Naive thymus-derived CD4-positive, alpha-beta T cell (primary cell): Measurements from ENCODE around the gene NCF4. TPM values are rescaled to one million over a fixed set of nuclear protein-coding genes. Genes with fewer than 3 reads are reported as not detected.
A peak's percentile ranks its signal among the peaks of the same experiment; 100 is the strongest.

ENCODE experiments used
- ATAC-seq: fragments of 150-1000 bp; cut with Tn5 transposase; 2 replicates; pipeline ENCODE4 v1.10.0; 2021; ENCODE audit warnings: mild to moderate bottlenecking, moderate library complexity
- CTCF ChIA-PET: fragments of 350-600 bp; sonication (Branson Sonifier 250); formaldehyde crosslinking; loops from one replicate; lab custom pipeline; 2021; ENCODE audit warnings: antibody characterized with exemption; lab: Charles Lee
- POLR2A ChIA-PET: fragments of 350-600 bp; sonication (Branson Sonifier 250); formaldehyde crosslinking; loops from one replicate; lab custom pipeline; 2021; ENCODE audit warnings: antibody characterized with exemption, inconsistent platforms; lab: Charles Lee
- DNase-seq, 9 donors: peaks; one replicate each; pipeline versions ENCODE4 v3.0.0 to v3.0.0-alpha.2; 2020 to 2022; ENCODE audit warnings: mixed read lengths in 1 of 9
- H3K27ac ChIP-seq: one replicate; pipeline ENCODE4 v1.7.0; 2013; ENCODE audit warnings: mild to moderate bottlenecking, low read depth, low read length, moderate library complexity
- H3K27me3 ChIP-seq, 2 donors: one replicate each; pipeline ENCODE4 v1.7.0; 2013; ENCODE audit warnings: low read length in 2 of 2, mild to moderate bottlenecking in 2 of 2, moderate library complexity in 2 of 2; ENCODE audit not compliant: control insufficient read depth in 2 of 2, insufficient read depth in 2 of 2
- H3K36me3 ChIP-seq, 3 experiments: 1 replicate in 2 of 3; 2 replicates in 1 of 3; pipeline ENCODE4 v1.7.0; 2013; ENCODE audit warnings: low read length in 3 of 3, mild to moderate bottlenecking in 3 of 3, moderate library complexity in 1 of 3; ENCODE audit not compliant: insufficient read depth in 3 of 3, control insufficient read depth in 2 of 3
- H3K4me1 ChIP-seq, 2 donors: one replicate each; pipeline ENCODE4 v1.7.0; 2013; ENCODE audit warnings: low read length in 2 of 2, mild to moderate bottlenecking in 2 of 2, moderate library complexity in 1 of 2; ENCODE audit not compliant: control insufficient read depth in 2 of 2, insufficient read depth in 2 of 2
- H3K4me3 ChIP-seq: 2 replicates; pipeline ENCODE4 v1.7.0; 2013; ENCODE audit warnings: mild to moderate bottlenecking, low read length
- H3K9me3 ChIP-seq, 3 experiments: 1 replicate in 2 of 3; 2 replicates in 1 of 3; pipeline ENCODE4 v1.7.0; 2013; ENCODE audit warnings: low read length in 3 of 3; ENCODE audit not compliant: control insufficient read depth in 2 of 3
- H3K27ac Mint-ChIP-seq, 9 donors: one replicate each; pipeline ENCODE4 v1.8.0; 2020 to 2022; ENCODE audit warnings: mixed read lengths in 9 of 9, mild to moderate bottlenecking in 8 of 9, moderate library complexity in 5 of 9, inconsistent platforms in 2 of 9
- H3K27me3 Mint-ChIP-seq, 5 donors: one replicate each; pipeline ENCODE4 v1.8.0; 2021 to 2022; ENCODE audit warnings: mixed read lengths in 5 of 5, mild to moderate bottlenecking in 1 of 5
- H3K36me3 Mint-ChIP-seq, 5 donors: one replicate each; pipeline ENCODE4 v1.8.0; 2020 to 2022; ENCODE audit warnings: mixed read lengths in 5 of 5, mild to moderate bottlenecking in 3 of 5, inconsistent platforms in 1 of 5
- H3K4me1 Mint-ChIP-seq, 7 donors: one replicate each; pipeline ENCODE4 v1.8.0; 2020 to 2022; ENCODE audit warnings: mixed read lengths in 7 of 7, mild to moderate bottlenecking in 3 of 7, inconsistent platforms in 1 of 7
- H3K4me3 Mint-ChIP-seq, 10 donors: one replicate each; pipeline ENCODE4 v1.8.0; 2020 to 2022; ENCODE audit warnings: mild to moderate bottlenecking in 10 of 10, mixed read lengths in 10 of 10, moderate library complexity in 6 of 10, inconsistent platforms in 2 of 10
- H3K9me3 Mint-ChIP-seq, 11 donors: one replicate each; pipeline ENCODE4 v1.8.0; 2020 to 2022; ENCODE audit warnings: mixed read lengths in 11 of 11, mild to moderate bottlenecking in 4 of 11, inconsistent platforms in 1 of 11, moderate library complexity in 1 of 11
- intact Hi-C, 2 donors: fragments of 100-400 bp; cut with micrococcal nuclease; formaldehyde crosslinking; loops; one replicate each; pipeline ENCODE4 v1.15.1; 2023
- polyA plus RNA-seq, 2 donors: library from polyadenylated mRNA; unstranded; fragments of 300-500 nt; fragmentation: Illumina TruSeq; gene quantifications; one replicate each; pipeline ENCODE4 v1.2.3, GENCODE V29; 2021
- total RNA-seq, 6 experiments: library from RNA in 5 of 6; stranded (reverse) in 5 of 6; gene quantifications; 1 replicate in 5 of 6; 2 replicates in 1 of 6; pipeline ENCODE4 v1.2.3 and lab custom pipeline; 2021 to 2026

The NCF4 gene
- total and polyA plus RNA-seq, 7 experiments from 2014 or later = 0.24 to 57.1 (median 3.8) TPM

DNA sequence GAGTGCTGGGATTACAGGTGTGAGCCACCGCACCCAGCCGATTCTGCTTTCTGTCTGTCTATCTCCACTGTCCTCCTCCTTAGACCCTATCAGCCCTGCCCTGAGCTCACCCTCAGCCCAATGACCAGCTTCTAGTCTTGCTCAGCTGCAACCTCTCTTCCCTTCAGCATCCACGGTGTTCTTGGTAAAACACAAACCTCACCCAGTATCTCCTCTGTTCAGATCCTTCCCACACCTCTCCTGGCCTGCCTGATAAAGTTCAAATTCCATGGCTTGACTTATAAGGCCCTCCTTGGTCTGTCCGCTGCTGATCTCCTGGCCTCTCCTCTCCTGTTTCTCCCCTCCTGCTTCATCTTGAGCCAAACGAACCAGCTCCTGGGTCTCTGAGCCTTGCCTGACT, 14.5 kb upstream of the NCF4 start:
- Histone ChIP-seq H3K36me3 (no peaks in the 10 kb centered on the region), H3K4me1 (no peaks in the 10 kb centered on the region), H3K4me3 (no peak overlapping the region), H3K27me3 (peaks cover 0 to 4% of the 10 kb centered on the region in 2 donors), H3K27ac (no peak overlapping the region), H3K9me3 (no peaks in the 10 kb centered on the region)
- CTCF ChIA-PET = no interaction called here
- Mint-ChIP-seq H3K4me3 (no peak overlapping the region), H3K4me1 (peaks cover 0 to 3% (median 0%) of the 10 kb centered on the region in 7 donors), H3K27me3 (peaks cover 16 to 64% (median 42%) of the 10 kb centered on the region in 5 donors), H3K9me3 (peaks cover 0 to 6% (median 0%) of the 10 kb centered on the region in 11 donors), H3K27ac (no peak overlapping the region), H3K36me3 (peaks cover 0 to 2% (median 0%) of the 10 kb centered on the region in 5 donors)
- DNase-seq (no peak), ATAC-seq (no peak)
- intact Hi-C loops = no loop called here
- POLR2A ChIA-PET = no interaction called here

DNA sequence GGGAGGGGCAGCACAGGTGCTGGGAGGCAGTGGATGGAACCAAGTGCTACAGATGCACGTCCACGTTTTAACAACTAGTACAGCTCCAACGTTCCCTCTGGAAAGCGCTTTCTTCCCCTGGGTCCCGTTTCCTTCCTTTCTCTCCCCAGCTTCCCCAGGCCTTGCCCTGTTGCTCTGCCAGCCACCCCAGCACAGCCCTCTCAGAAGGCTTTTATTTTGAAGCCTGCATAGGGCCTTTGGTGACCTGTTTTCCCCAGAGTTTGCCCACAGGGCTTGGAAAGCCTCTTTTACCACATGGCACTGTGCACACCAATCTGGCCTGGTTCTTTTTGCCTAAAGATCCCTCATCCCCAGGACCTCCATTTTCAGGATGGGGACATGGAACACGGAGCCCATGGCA, 13.9 kb upstream of the NCF4 start:
- Mint-ChIP-seq H3K27me3 (peaks cover 16 to 59% (median 36%) of the 10 kb centered on the region in 5 donors), H3K27ac (no peak overlapping the region), H3K4me3 (no peak overlapping the region), H3K9me3 (peaks cover 0 to 6% (median 0%) of the 10 kb centered on the region in 11 donors), H3K36me3 (peaks cover 0 to 2% (median 0%) of the 10 kb centered on the region in 5 donors), H3K4me1 (peaks cover 0 to 5% (median 0%) of the 10 kb centered on the region in 7 donors)
- no peaks in the 10 kb centered on the region for H3K4me1 ChIP-seq
- peaks cover 0 to 2% of the 10 kb centered on the region in 2 donors for H3K27me3 ChIP-seq
- ChIA-PET CTCF (no interaction called here), POLR2A (no interaction called here)
- intact Hi-C loops = no loop called here
- H3K36me3 ChIP-seq = no peaks in the 10 kb centered on the region
- ATAC-seq (no peak), DNase-seq (no peak)
- H3K4me3 ChIP-seq = no peak overlapping the region
- H3K27ac ChIP-seq = no peak overlapping the region
- no peaks in the 10 kb centered on the region for H3K9me3 ChIP-seq

DNA sequence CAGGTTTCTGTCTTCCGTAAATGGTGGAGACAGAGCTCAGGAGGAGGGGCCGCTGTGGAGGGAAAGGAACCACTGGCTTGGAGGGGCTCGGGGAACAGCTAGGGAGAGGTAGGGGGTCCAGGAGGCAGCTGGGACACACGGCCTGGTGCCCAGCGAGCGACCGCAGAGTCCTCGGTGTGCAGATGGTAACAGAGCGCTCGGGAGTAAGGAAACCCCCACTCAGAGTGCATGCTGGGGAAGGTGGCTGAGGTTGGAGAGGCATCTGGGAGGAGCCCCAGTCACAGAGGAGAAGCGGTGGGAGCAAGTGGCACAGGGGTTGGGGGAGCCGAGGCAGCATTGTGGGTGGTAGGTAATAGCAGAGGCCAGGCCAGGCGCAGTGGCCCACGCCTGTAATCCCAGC, 10.8 kb upstream of the NCF4 start:
- Histone ChIP-seq H3K27me3 (no peaks in the 10 kb centered on the region), H3K9me3 (no peaks in the 10 kb centered on the region), H3K4me3 (no peak overlapping the region), H3K27ac (no peak overlapping the region), H3K36me3 (no peaks in the 10 kb centered on the region), H3K4me1 (peaks cover 0 to 11% of the 10 kb centered on the region in 2 donors)
- H3K9me3 Mint-ChIP-seq = peaks cover 0 to 2% (median 0%) of the 10 kb centered on the region in 11 donors
- ChIA-PET CTCF (no interaction called here), POLR2A (no interaction called here)
- H3K27ac Mint-ChIP-seq = no peak overlapping the region
- intact Hi-C loops = loop anchor here in 1 of 2 donors (10.0 kb wide), 1 partner anchor 345 kb away; no protein-coding TSS in a partner anchor
- DNase-seq = no peak
- no peak for ATAC-seq
- H3K27me3 Mint-ChIP-seq = peaks cover 6 to 41% (median 17%) of the 10 kb centered on the region in 5 donors
- H3K4me1 Mint-ChIP-seq = peaks cover 7 to 21% (median 12%) of the 10 kb centered on the region in 7 donors
- H3K4me3 Mint-ChIP-seq = no peak overlapping the region
- H3K36me3 Mint-ChIP-seq = peaks cover 0 to 10% (median 0%) of the 10 kb centered on the region in 5 donors

DNA sequence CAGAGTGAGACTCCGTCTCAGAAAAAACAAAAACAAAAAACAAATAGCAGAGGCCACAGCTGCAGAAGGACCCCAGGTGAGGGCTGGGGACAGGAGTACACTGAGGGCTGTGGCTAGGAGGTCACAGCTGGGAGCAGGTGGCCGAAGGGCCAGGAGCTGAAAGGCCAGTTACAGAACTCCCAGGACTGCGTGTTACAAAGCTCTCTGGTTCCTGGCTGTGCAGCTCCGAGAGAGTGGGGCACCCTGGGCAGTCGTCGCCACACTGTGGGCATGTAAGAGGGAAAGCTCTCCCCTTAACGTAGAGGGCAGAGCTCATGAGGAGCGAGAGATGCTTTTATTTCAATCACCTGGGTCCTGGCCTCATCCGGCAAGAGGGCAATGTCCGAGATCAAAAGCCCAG, 10.1 kb upstream of the NCF4 start:
- intact Hi-C loops = loop anchor here in 1 of 2 donors (10.0 kb wide), 1 partner anchor 344 kb away; no protein-coding TSS in a partner anchor
- Mint-ChIP-seq H3K4me3 (no peak overlapping the region), H3K27me3 (peaks cover 6 to 35% (median 14%) of the 10 kb centered on the region in 5 donors), H3K36me3 (peaks cover 0 to 10% (median 0%) of the 10 kb centered on the region in 5 donors), H3K9me3 (peaks cover 0 to 4% (median 0%) of the 10 kb centered on the region in 11 donors), H3K27ac (no peak overlapping the region), H3K4me1 (peaks cover 7 to 21% (median 12%) of the 10 kb centered on the region in 7 donors)
- ChIA-PET POLR2A (no interaction called here), CTCF (no interaction called here)
- DNase-seq (no peak), ATAC-seq (no peak)
- Histone ChIP-seq H3K27ac (no peak overlapping the region), H3K4me3 (no peak overlapping the region), H3K4me1 (peaks cover 0 to 11% of the 10 kb centered on the region in 2 donors), H3K36me3 (no peaks in the 10 kb centered on the region), H3K9me3 (no peaks in the 10 kb centered on the region), H3K27me3 (no peaks in the 10 kb centered on the region)

DNA sequence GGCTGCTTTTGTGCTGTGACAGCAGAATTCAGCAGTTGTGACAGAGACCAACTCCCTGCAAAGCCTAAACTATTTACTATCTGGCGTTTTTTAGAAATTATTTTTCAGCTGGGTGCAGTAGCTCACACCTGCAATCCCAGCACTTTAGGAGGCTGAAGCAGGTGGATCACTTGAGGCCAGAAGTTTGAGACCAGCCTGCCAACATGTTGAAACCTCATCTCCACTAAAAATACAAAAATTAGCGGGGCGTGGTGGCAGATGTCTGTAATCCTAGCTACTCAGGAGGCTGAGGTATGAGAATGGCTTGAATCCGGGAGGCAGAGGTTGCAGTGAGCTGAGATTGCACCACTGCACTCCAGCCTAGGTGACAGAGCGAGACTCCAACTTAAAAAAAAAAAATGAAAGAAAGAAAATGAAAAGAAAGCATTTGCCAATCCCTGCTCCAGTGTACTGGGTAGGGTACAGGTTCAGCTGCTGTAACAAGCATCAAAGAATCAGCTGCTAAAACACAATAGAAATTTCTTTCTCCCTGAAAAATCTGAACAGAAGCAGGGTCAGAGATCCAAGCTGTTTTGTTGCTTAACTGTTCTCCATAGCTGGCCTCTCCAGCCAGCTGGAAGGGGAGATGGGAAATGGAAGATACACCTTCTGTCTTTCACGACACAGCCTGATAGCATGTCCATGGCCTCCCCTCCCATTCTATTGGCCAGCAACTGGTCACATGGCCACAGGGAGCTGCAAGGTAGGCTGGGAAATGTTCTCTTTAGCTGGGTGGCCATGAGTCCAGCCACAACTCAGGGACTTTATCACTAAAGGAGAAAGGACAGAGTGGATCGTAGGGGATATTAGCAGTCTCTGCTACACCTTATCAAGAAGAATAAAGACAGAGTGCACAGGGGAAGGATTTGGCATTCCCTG, 8.5 kb upstream of the NCF4 start:
- ChIA-PET POLR2A (interaction anchor here (0.6 kb wide), 2 partner anchors 34 to 297 kb away, joined by 3 to 4 read pairs; partner anchors contain the start of gene IL2RB), CTCF (interaction anchor here (1.1 to 3.1 kb wide), 4 partner anchors 13 to 126 kb away, joined by 3 to 13 read pairs (median 7); partner anchors contain the start of gene IFT27)
- Histone ChIP-seq H3K27ac (no peak overlapping the region), H3K27me3 (no peaks in the 10 kb centered on the region), H3K9me3 (no peaks in the 10 kb centered on the region), H3K36me3 (no peaks in the 10 kb centered on the region), H3K4me3 (no peak overlapping the region), H3K4me1 (peaks cover 0 to 15% of the 10 kb centered on the region in 2 donors)
- Mint-ChIP-seq H3K27ac (peak overlapping the region in 3 of 9 donors; percentile 76 to 83 (median 81)), H3K27me3 (peaks cover 5 to 27% (median 11%) of the 10 kb centered on the region in 5 donors), H3K4me1 (peaks cover 10 to 27% (median 19%) of the 10 kb centered on the region in 7 donors), H3K36me3 (peaks cover 0 to 10% (median 0%) of the 10 kb centered on the region in 5 donors), H3K9me3 (peaks cover 0 to 4% (median 0%) of the 10 kb centered on the region in 11 donors), H3K4me3 (peak overlapping the region in 5 of 10 donors; percentile 23 to 83 (median 75))
- DNase-seq (no peak), ATAC-seq (no peak)
- intact Hi-C loops = loop anchor here in 1 of 2 donors (10.0 kb wide), 1 partner anchor 342 kb away; no protein-coding TSS in a partner anchor

DNA sequence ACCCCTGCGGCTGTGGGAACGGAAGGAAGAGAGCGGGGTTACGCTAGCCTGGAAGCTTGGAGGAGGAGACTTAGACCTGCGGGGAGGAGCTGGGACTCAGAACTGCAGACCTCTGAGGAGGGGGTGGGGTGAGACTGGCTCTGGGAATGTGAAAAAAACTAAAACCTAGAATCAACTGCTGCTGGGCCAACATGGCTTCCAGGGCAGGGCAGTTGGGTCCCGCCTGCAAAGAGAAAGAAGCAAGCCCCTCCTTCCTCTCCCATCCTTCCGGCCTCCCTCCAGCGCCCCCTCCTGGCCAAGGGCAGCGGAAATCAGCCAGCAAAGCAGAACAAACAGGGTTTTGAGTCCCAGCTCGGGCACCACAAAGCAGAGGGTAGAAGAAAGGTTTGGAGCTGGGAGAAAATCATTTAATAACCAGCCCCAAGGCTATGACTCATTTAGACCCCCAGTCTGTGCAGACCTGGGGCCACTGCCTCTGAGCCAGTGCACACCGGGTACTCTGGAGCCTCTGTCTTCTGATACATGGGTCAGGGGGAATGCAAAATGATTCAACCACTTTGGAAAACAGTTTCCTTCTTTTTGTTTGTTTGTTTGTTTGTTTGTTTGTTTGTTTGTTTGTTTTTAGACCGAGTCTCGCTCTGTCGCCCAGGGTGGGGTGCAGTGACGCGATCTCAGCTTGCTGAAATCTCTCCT, 7.3 kb upstream of the NCF4 start:
- intact Hi-C loops = loop anchor here in 1 of 2 donors (10.0 kb wide), 1 partner anchor 341 kb away; no protein-coding TSS in a partner anchor
- Mint-ChIP-seq H3K36me3 (peaks cover 0 to 10% (median 0%) of the 10 kb centered on the region in 5 donors), H3K4me3 (peak overlapping the region; percentile 57 to 83 (median 75)), H3K9me3 (peaks cover 0 to 3% (median 0%) of the 10 kb centered on the region in 11 donors), H3K4me1 (peaks cover 10 to 27% (median 19%) of the 10 kb centered on the region in 7 donors), H3K27me3 (peaks cover 5 to 21% (median 10%) of the 10 kb centered on the region in 5 donors), H3K27ac (peak overlapping the region; percentile 53 to 89 (median 87))
- H3K4me3 ChIP-seq = no peak overlapping the region
- DNase-seq (peak; percentile 78 to 90 (median 87)), ATAC-seq (peak; percentile 88)
- no peaks in the 10 kb centered on the region for H3K27me3 ChIP-seq
- H3K9me3 ChIP-seq = no peaks in the 10 kb centered on the region
- H3K4me1 ChIP-seq = peaks cover 0 to 15% of the 10 kb centered on the region in 2 donors
- ChIA-PET POLR2A (interaction anchor here (1.3 kb wide), 1 partner anchor 124 kb away, joined by 3 read pairs; no protein-coding TSS in a partner anchor), CTCF (interaction anchor here (0.7 to 3.1 kb wide), 7 partner anchors 11 to 124 kb away, joined by 3 to 13 read pairs (median 4); no protein-coding TSS in a partner anchor)
- no peak overlapping the region for H3K27ac ChIP-seq
- no peaks in the 10 kb centered on the region for H3K36me3 ChIP-seq
